ENCODE measurements around the gene AXDND1. TPM values are rescaled to one million over a fixed set of nuclear protein-coding genes. Genes with fewer than 3 reads are reported as not detected.

AXDND1 gene
- total RNA-seq, 1 donor from 2014 or later: 1.1 TPM

DNA sequence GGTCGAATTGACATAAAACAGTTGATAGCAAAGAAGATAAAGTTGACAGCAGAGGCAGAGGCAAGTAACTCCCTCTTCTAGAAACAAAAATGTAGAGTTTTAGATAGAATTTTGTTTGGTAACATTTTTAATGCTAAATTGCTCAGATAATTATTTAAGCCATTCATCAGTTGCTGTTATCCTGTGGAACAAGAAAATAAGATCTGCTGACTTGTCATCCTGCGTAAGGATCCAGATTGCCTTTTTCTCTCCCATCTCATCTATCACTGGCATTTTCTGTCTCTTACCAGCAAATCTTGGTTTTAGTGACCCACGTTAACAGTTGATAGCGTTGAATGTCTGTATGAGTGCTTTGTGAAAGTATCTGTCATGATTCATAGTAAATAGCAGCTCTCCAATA, 42.3 kb upstream of the AXDND1 start:
- no peak overlapping the region for H2AFZ ChIP-seq (ENCODE audit: low read depth, low read length)
- H3K9me3 ChIP-seq (ENCODE audit: insufficient read depth, low read depth, low read length): no peaks in the 10 kb centered on the region
- no peaks in the 10 kb centered on the region for H4K20me1 ChIP-seq (ENCODE audit: insufficient read depth, low read length)
- FAIRE-seq (no peak), DNase-seq (ENCODE audit: low read depth) (no peak)
- peaks cover 15% of the 10 kb centered on the region for H3K36me3 Mint-ChIP-seq (ENCODE audit: low read depth, unreplicated experiment)
- no peak for TF ChIP-seq EZH2 (IDR thresholded peaks at IDR 0.05; ENCODE audit: insufficient read depth, low read length)
- TF ChIP-seq, protein P1, sequence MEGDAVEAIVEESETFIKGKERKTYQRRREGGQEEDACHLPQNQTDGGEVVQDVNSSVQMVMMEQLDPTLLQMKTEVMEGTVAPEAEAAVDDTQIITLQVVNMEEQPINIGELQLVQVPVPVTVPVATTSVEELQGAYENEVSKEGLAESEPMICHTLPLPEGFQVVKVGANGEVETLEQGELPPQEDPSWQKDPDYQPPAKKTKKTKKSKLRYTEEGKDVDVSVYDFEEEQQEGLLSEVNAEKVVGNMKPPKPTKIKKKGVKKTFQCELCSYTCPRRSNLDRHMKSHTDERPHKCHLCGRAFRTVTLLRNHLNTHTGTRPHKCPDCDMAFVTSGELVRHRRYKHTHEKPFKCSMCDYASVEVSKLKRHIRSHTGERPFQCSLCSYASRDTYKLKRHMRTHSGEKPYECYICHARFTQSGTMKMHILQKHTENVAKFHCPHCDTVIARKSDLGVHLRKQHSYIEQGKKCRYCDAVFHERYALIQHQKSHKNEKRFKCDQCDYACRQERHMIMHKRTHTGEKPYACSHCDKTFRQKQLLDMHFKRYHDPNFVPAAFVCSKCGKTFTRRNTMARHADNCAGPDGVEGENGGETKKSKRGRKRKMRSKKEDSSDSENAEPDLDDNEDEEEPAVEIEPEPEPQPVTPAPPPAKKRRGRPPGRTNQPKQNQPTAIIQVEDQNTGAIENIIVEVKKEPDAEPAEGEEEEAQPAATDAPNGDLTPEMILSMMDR (IDR thresholded peaks at IDR 0.05; ENCODE audit: insufficient read depth, low read depth, low read length): no peak
- H3K4me2 ChIP-seq (ENCODE audit: low read length): no peak overlapping the region
- H3K27ac ChIP-seq (ENCODE audit: low read depth, low read length): no peak overlapping the region
- H3K4me1 ChIP-seq (ENCODE audit: insufficient read depth, low read length): no peaks in the 10 kb centered on the region
- H3K27me3 ChIP-seq (ENCODE audit: insufficient read depth, low read length): no peaks in the 10 kb centered on the region
- no peak overlapping the region for H3K4me3 ChIP-seq (ENCODE audit: insufficient read depth, low read depth, low read length)
- H3K27me3 Mint-ChIP-seq (ENCODE audit: low read depth, unreplicated experiment): no peaks in the 10 kb centered on the region
- no peaks in the 10 kb centered on the region for H3K4me1 Mint-ChIP-seq (ENCODE audit: low read depth, unreplicated experiment)
- no peaks in the 10 kb centered on the region for H3K36me3 ChIP-seq (ENCODE audit: insufficient read depth, low read length)
- H3K4me3 Mint-ChIP-seq (ENCODE audit: unreplicated experiment): no peak overlapping the region
- H3K79me2 ChIP-seq (ENCODE audit: insufficient read depth, low read length): peaks cover 48% of the 10 kb centered on the region
- no peak overlapping the region for H3K9ac ChIP-seq (ENCODE audit: low read length)
- H3K9me3 Mint-ChIP-seq (ENCODE audit: unreplicated experiment): no peaks in the 10 kb centered on the region
- H3K27ac Mint-ChIP-seq (ENCODE audit: unreplicated experiment): no peak overlapping the region

DNA sequence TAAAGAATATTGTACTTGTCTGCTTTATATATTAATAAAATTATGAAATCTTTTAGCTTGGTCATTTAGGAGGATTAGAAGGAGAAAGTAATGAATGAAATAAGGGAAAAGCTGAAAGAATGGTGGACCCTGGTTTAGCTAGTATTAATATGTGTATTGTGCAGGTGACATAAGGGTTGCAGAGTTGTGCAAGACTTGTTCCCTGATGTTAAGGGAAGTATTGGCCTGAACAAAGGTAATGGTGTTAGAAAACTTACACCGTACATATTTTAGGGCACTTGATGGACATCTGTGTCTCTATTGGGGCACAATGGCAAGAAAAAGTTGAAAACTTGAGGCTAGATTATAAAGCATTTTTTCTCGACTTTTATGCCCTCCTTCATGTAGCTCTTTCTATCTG, 39.9 kb upstream of the AXDND1 start:
- FAIRE-seq: no peak
- no peak overlapping the region for H3K27ac Mint-ChIP-seq (ENCODE audit: unreplicated experiment)
- TF ChIP-seq, protein P1 (IDR thresholded peaks at IDR 0.05; ENCODE audit: insufficient read depth, low read depth, low read length): no peak
- TF ChIP-seq EZH2 (IDR thresholded peaks at IDR 0.05; ENCODE audit: insufficient read depth, low read length): no peak

DNA sequence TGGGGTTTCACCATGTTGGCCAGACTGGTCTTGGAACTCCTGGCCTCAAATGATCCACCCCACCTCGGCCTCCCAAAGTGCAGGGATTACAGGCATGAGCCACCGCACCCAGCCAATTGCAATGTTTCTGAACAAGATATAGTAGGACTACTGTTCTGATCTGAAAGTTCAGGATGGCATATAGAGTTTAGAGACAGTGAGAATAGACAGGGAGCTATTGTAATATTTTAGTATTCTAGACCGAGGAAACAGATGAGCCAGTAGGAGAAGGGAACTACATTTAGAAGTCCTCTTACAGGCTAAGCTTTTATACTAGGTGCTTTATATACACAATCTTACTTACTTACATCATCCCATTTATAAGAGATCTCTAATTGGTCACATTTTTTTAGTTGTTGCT, 39.0 kb upstream of the AXDND1 start:
- Histone ChIP-seq H3K27me3 (ENCODE audit: insufficient read depth, low read length) (no peaks in the 10 kb centered on the region), H4K20me1 (ENCODE audit: insufficient read depth, low read length) (peaks cover 4% of the 10 kb centered on the region), H3K4me3 (ENCODE audit: insufficient read depth, low read depth, low read length) (no peak overlapping the region), H3K9ac (ENCODE audit: low read length) (no peak overlapping the region), H3K9me3 (ENCODE audit: insufficient read depth, low read depth, low read length) (no peaks in the 10 kb centered on the region), H3K36me3 (ENCODE audit: insufficient read depth, low read length) (peaks cover 4% of the 10 kb centered on the region), H3K4me1 (ENCODE audit: insufficient read depth, low read length) (no peaks in the 10 kb centered on the region), H3K27ac (ENCODE audit: low read depth, low read length) (no peak overlapping the region), H2AFZ (ENCODE audit: low read depth, low read length) (no peak overlapping the region), H3K4me2 (ENCODE audit: low read length) (no peak overlapping the region), H3K79me2 (ENCODE audit: insufficient read depth, low read length) (peaks cover 29% of the 10 kb centered on the region)
- Mint-ChIP-seq H3K27ac (ENCODE audit: unreplicated experiment) (no peak overlapping the region), H3K4me3 (ENCODE audit: unreplicated experiment) (no peak overlapping the region), H3K27me3 (ENCODE audit: low read depth, unreplicated experiment) (no peaks in the 10 kb centered on the region), H3K9me3 (ENCODE audit: unreplicated experiment) (no peaks in the 10 kb centered on the region), H3K36me3 (ENCODE audit: low read depth, unreplicated experiment) (peaks cover 20% of the 10 kb centered on the region), H3K4me1 (ENCODE audit: low read depth, unreplicated experiment) (no peaks in the 10 kb centered on the region)
- DNase-seq (ENCODE audit: low read depth) (no peak), FAIRE-seq (no peak)
- TF ChIP-seq, protein P1 (IDR thresholded peaks at IDR 0.05; ENCODE audit: insufficient read depth, low read depth, low read length): no peak
- TF ChIP-seq EZH2 (IDR thresholded peaks at IDR 0.05; ENCODE audit: insufficient read depth, low read length): no peak

More for the DNA sequence above, 39.9 kb upstream of the AXDND1 start:
- Histone ChIP-seq H3K79me2 (ENCODE audit: insufficient read depth, low read length) (peaks cover 37% of the 10 kb centered on the region), H3K4me1 (ENCODE audit: insufficient read depth, low read length) (no peaks in the 10 kb centered on the region), H3K9me3 (ENCODE audit: insufficient read depth, low read depth, low read length) (no peaks in the 10 kb centered on the region), H3K27ac (ENCODE audit: low read depth, low read length) (no peak overlapping the region), H3K4me3 (ENCODE audit: insufficient read depth, low read depth, low read length) (no peak overlapping the region), H3K27me3 (ENCODE audit: insufficient read depth, low read length) (no peaks in the 10 kb centered on the region), H3K4me2 (ENCODE audit: low read length) (no peak overlapping the region), H4K20me1 (ENCODE audit: insufficient read depth, low read length) (peaks cover 4% of the 10 kb centered on the region), H3K9ac (ENCODE audit: low read length) (no peak overlapping the region), H3K36me3 (ENCODE audit: insufficient read depth, low read length) (peaks cover 4% of the 10 kb centered on the region), H2AFZ (ENCODE audit: low read depth, low read length) (no peak overlapping the region)
- Mint-ChIP-seq H3K36me3 (ENCODE audit: low read depth, unreplicated experiment) (peaks cover 25% of the 10 kb centered on the region), H3K27me3 (ENCODE audit: low read depth, unreplicated experiment) (no peaks in the 10 kb centered on the region), H3K4me1 (ENCODE audit: low read depth, unreplicated experiment) (no peaks in the 10 kb centered on the region), H3K4me3 (ENCODE audit: unreplicated experiment) (no peak overlapping the region), H3K9me3 (ENCODE audit: unreplicated experiment) (no peaks in the 10 kb centered on the region)
- DNase-seq (ENCODE audit: low read depth): no peak

Data from astrocyte (in vitro differentiated cells and primary cell).